Neural cell (in vitro differentiated cells): ENCODE measurements around the gene SRD5A1. TPM values are rescaled to one million over a fixed set of nuclear protein-coding genes. Genes with fewer than 3 reads are reported as not detected.

ENCODE experiments used
- H2AFZ ChIP-seq: fragments of 200-600, 300-800 bp; sonication (generic), shearing (Covaris generic); 2 replicates; pipeline ENCODE4 v1.6.0; 2014; ENCODE audit warnings: low read depth, mild to moderate bottlenecking, antibody characterized with exemption, low read length, moderate library complexity
- H3F3A ChIP-seq: fragments of 200-600 bp; shearing (Covaris generic); 2 replicates; pipeline ENCODE4 v1.6.1; 2016; ENCODE audit warnings: mild to moderate bottlenecking, moderate library complexity, mixed read lengths, antibody characterized with exemption, low read length; ENCODE audit not compliant: insufficient read depth, poor library complexity, severe bottlenecking
- H3K27ac ChIP-seq: fragments of 200-600, 300-800 bp; sonication (generic), shearing (Covaris generic); 2 replicates; pipeline ENCODE4 v1.5.1; 2014; ENCODE audit warnings: mild to moderate bottlenecking, low read length, moderate library complexity
- H3K27me3 ChIP-seq: fragments of 300-800, 200-600 bp; sonication (generic), shearing (Covaris generic); 2 replicates; pipeline ENCODE4 v1.6.0; 2014; ENCODE audit warnings: mild to moderate bottlenecking, low read depth, low read length, moderate library complexity; ENCODE audit not compliant: insufficient read depth
- H3K36me3 ChIP-seq: fragments of 300-800, 200-600 bp; sonication (generic), shearing (Covaris generic); 2 replicates; pipeline ENCODE4 v1.5.1; 2014; ENCODE audit warnings: mild to moderate bottlenecking, antibody characterized with exemption, low read length, moderate library complexity; ENCODE audit not compliant: insufficient read depth
- H3K4me2 ChIP-seq: fragments of 300-800, 200-600 bp; sonication (generic), shearing (Covaris generic); 2 replicates; pipeline ENCODE4 v1.6.0; 2014; ENCODE audit warnings: mild to moderate bottlenecking, low read length
- H3K4me3 ChIP-seq: fragments of 300-800, 200-600 bp; sonication (generic), shearing (Covaris generic); 2 replicates; pipeline ENCODE4 v1.5.1; 2014; ENCODE audit warnings: mild to moderate bottlenecking, low read length, moderate library complexity
- H3K79me2 ChIP-seq: fragments of 200-600 bp; shearing (Covaris generic); replicated peaks from 2 replicates; pipeline ENCODE4 v1.6.0; 2014; ENCODE audit warnings: mild to moderate bottlenecking, low read length, moderate library complexity; ENCODE audit not compliant: insufficient read depth
- H3K9ac ChIP-seq: fragments of 300-800, 200-600 bp; sonication (generic), shearing (Covaris generic); 2 replicates; pipeline ENCODE4 v1.6.1; 2016; ENCODE audit warnings: mild to moderate bottlenecking, low read length, mixed read lengths
- H3K9me2 ChIP-seq: fragments of 200-600 bp; shearing (Covaris generic); 2 replicates; pipeline ENCODE4 v1.6.1; 2016; ENCODE audit warnings: mild to moderate bottlenecking, low read length, mixed read lengths; ENCODE audit not compliant: insufficient read depth
- H3K9me3 ChIP-seq: fragments of 200-600, 300-800 bp; sonication (generic), shearing (Covaris generic); 2 replicates; pipeline ENCODE4 v1.6.1; 2016; ENCODE audit warnings: mild to moderate bottlenecking, mixed run types, low read length, moderate library complexity, mixed read lengths
- H4K20me1 ChIP-seq: fragments of 200-600 bp; shearing (Covaris generic); 2 replicates; pipeline ENCODE4 v1.6.1; 2016; ENCODE audit warnings: mild to moderate bottlenecking, mixed run types; ENCODE audit not compliant: insufficient read depth
- CTCF ChIP-seq: fragments of 450-650 bp; IDR thresholded peaks from 2 replicates; pipeline ENCODE4 v1.5.1; 2014; ENCODE audit warnings: antibody characterized with exemption, mild to moderate bottlenecking, moderate library complexity; ENCODE audit not compliant: poor library complexity, severe bottlenecking
- EP300 ChIP-seq: fragments of 450-650 bp; conservative IDR thresholded peaks from 2 replicates; pipeline ENCODE4 v1.6.1; 2014; ENCODE audit warnings: antibody characterized with exemption, mild to moderate bottlenecking, moderate library complexity; ENCODE audit not compliant: poor library complexity, severe bottlenecking
- EZH2 ChIP-seq: fragments of 200-600, 300-800 bp; shearing (Covaris generic), sonication (generic); IDR thresholded peaks from 2 replicates; pipeline ENCODE4 v1.6.1; 2014; ENCODE audit warnings: antibody characterized with exemption, low read length, borderline replicate concordance, mild to moderate bottlenecking; ENCODE audit not compliant: insufficient read depth, poor library complexity, severe bottlenecking
- MXI1 ChIP-seq: fragments of 450-650 bp; conservative IDR thresholded peaks from 2 replicates; pipeline ENCODE4 v1.6.1; 2014; ENCODE audit warnings: antibody characterized with exemption, mild to moderate bottlenecking; ENCODE audit not compliant: poor library complexity, severe bottlenecking
- POLR2AphosphoS5 ChIP-seq: IDR thresholded peaks from 2 replicates; pipeline ENCODE4 v1.6.1; 2012
- RAD21 ChIP-seq: fragments of 450-650 bp; conservative IDR thresholded peaks from 2 replicates; pipeline ENCODE4 v1.6.1; 2014; ENCODE audit warnings: antibody characterized with exemption, mild to moderate bottlenecking, moderate library complexity
- REST ChIP-seq: IDR thresholded peaks from 2 replicates; pipeline ENCODE4 v1.6.1; 2012; ENCODE audit warnings: borderline replicate concordance
- SMC3 ChIP-seq: fragments of 450-650 bp; conservative IDR thresholded peaks from 2 replicates; pipeline ENCODE4 v1.6.1; 2014; ENCODE audit warnings: antibody characterized with exemption, mild to moderate bottlenecking, moderate library complexity; ENCODE audit not compliant: poor library complexity
- TAF1 ChIP-seq: IDR thresholded peaks from 2 replicates; pipeline ENCODE4 v1.6.1; 2012; ENCODE audit warnings: low read depth
- polyA plus RNA-seq: library from polyadenylated mRNA; depleted of rRNA; stranded (reverse); fragments of >200 nt; gene quantifications from 2 replicates; pipeline ENCODE4 v1.2.3, GENCODE V29; 2014

SRD5A1 gene
- polyA plus RNA-seq, 1 donor from 2014 or later: 122 TPM

GRCh38 chr5:6632324-6632887 lies 834 bp upstream of the SRD5A1 start:
- Histone ChIP-seq H3K9me3 (no peaks in the 10 kb centered on the region), H4K20me1 (no peaks in the 10 kb centered on the region), H2AFZ (peak overlapping the region; percentile 8), H3K4me2 (peak overlapping the region; percentile 78), H3K79me2 (peaks cover 38% of the 10 kb centered on the region), H3K36me3 (no peaks in the 10 kb centered on the region), H3F3A (no peaks in the 10 kb centered on the region), H3K27me3 (no peaks in the 10 kb centered on the region), H3K27ac (peak overlapping the region; percentile 84), H3K9ac (peak overlapping the region; percentile 73), H3K4me3 (peak overlapping the region; percentile 96), H3K9me2 (no peaks in the 10 kb centered on the region)
- TF ChIP-seq EZH2 (no peak), CTCF (peak; percentile 16)

GRCh38 chr5:6633469-6634245 lies 417 bp downstream of the SRD5A1 start:
- no peaks in the 10 kb centered on the region for H3F3A ChIP-seq
- no peaks in the 10 kb centered on the region for H4K20me1 ChIP-seq
- no peak for TF ChIP-seq REST
- no peak for TF ChIP-seq CTCF
- TF ChIP-seq MXI1: no peak
- no peak for TF ChIP-seq RAD21
- TF ChIP-seq TAF1: no peak
- TF ChIP-seq POLR2AphosphoS5: peak; percentile 3
- no peak for TF ChIP-seq EP300
- TF ChIP-seq EZH2: no peak
- TF ChIP-seq SMC3: peak; percentile 13
- H3K4me3 ChIP-seq: peak overlapping the region; percentile 96
- H3K9me2 ChIP-seq: no peaks in the 10 kb centered on the region
- no peaks in the 10 kb centered on the region for H3K9me3 ChIP-seq
- H2AFZ ChIP-seq: peak overlapping the region; percentile 76
- H3K9ac ChIP-seq: peak overlapping the region; percentile 73
- H3K36me3 ChIP-seq: no peaks in the 10 kb centered on the region
- no peaks in the 10 kb centered on the region for H3K27me3 ChIP-seq
- peak overlapping the region; percentile 70 for H3K4me2 ChIP-seq
- H3K27ac ChIP-seq: peak overlapping the region; percentile 84
- H3K79me2 ChIP-seq: peaks cover 38% of the 10 kb centered on the region
